ENCODE measurements around the gene OSBPL1A.

The OSBPL1A gene

GRCh38 chr18:24219561-24220317, 177.9 kb downstream of the OSBPL1A start:
- no peak for DNase-seq (ENCODE audit: low read depth)

GRCh38 chr18:24214913-24215312, 182.7 kb downstream of the OSBPL1A start:
- DNase-seq (ENCODE audit: low read depth): no peak

- no peak for DNase-seq (ENCODE audit: low read depth)
These were observed 183.5 kb downstream of the OSBPL1A start for GRCh38 chr18:24214144-24214543.

GRCh38 chr18:24212939-24213338, 184.7 kb downstream of the OSBPL1A start:
- no peak for DNase-seq (ENCODE audit: low read depth)

- no peak for DNase-seq (ENCODE audit: low read depth)
These were observed 188.1 kb downstream of the OSBPL1A start for GRCh38 chr18:24209558-24209957.

- DNase-seq (ENCODE audit: low read depth): no peak
These were observed 189.2 kb downstream of the OSBPL1A start for GRCh38 chr18:24208270-24209035.

GRCh38 chr18:24204904-24205303, 192.7 kb downstream of the OSBPL1A start:
- DNase-seq (ENCODE audit: low read depth): no peak

- DNase-seq (ENCODE audit: low read depth): no peak
These were observed 195.6 kb downstream of the OSBPL1A start for GRCh38 chr18:24201699-24202687.

- no peak for DNase-seq (ENCODE audit: low read depth)
These were observed 196.9 kb downstream of the OSBPL1A start for GRCh38 chr18:24200494-24201290.

- DNase-seq (ENCODE audit: low read depth): no peak
These were observed 198.2 kb downstream of the OSBPL1A start for GRCh38 chr18:24199372-24199962.

GRCh38 chr18:24198461-24198860, 199.2 kb downstream of the OSBPL1A start:
- no peak for DNase-seq (ENCODE audit: low read depth)

GRCh38 chr18:24197412-24197811, 200.2 kb downstream of the OSBPL1A start:
- DNase-seq (ENCODE audit: low read depth): no peak

GRCh38 chr18:24196764-24197163, 200.9 kb downstream of the OSBPL1A start:
- no peak for DNase-seq (ENCODE audit: low read depth)

GRCh38 chr18:24195296-24196053, 202.1 kb downstream of the OSBPL1A start:
- no peak for DNase-seq (ENCODE audit: low read depth)

GRCh38 chr18:24190590-24190989, 207.0 kb downstream of the OSBPL1A start:
- DNase-seq (ENCODE audit: low read depth): no peak

- no peak for DNase-seq (ENCODE audit: low read depth)
These were observed 207.8 kb downstream of the OSBPL1A start for GRCh38 chr18:24189664-24190346.

- DNase-seq (ENCODE audit: low read depth): no peak
These were observed 208.6 kb downstream of the OSBPL1A start for GRCh38 chr18:24189007-24189528.

- DNase-seq (ENCODE audit: low read depth): no peak
These were observed 209.5 kb downstream of the OSBPL1A start for GRCh38 chr18:24188120-24188519.

- DNase-seq (ENCODE audit: low read depth): no peak
These were observed 209.9 kb downstream of the OSBPL1A start for GRCh38 chr18:24187689-24188088.
